HepG2 (cell line): ENCODE measurements around the gene CCDC192. TPM values are rescaled to one million over a fixed set of nuclear protein-coding genes. Genes with fewer than 3 reads are reported as not detected.

Experiments used
- ATAC-seq: fragments of 200-7000 bp; cut with Tn5 transposase; 3 replicates; pipeline ENCODE4 v1.9.1; 2020; ENCODE audit warnings: mild to moderate bottlenecking, moderate library complexity
- BruUV-seq: library from RNA; stranded (reverse); fragments of 400-500 nt; replicated peaks from 2 replicates; lab custom pipeline; 2021; lab: Mats Ljungman, UMichigan
- CTCF ChIA-PET: fragments of 300-600 bp; formaldehyde crosslinking; extraction: SDS; loops from one replicate; lab custom pipeline; 2021; ENCODE audit warnings: low total read pairs, inconsistent platforms, low intra/inter-chr PET ratio; lab: Yijun Ruan, JAX
- POLR2A ChIA-PET: fragments of 350-600 bp; sonication (Branson Sonifier 250); formaldehyde crosslinking; loops from one replicate; lab custom pipeline; 2020; ENCODE audit warnings: antibody characterized with exemption, inconsistent platforms; lab: Yijun Ruan, JAX
- DNase-seq: peaks from one replicate; pipeline ENCODE4 v3.0.0-alpha.2; 2015; ENCODE audit warnings: low spot score
- FAIRE-seq: peaks from 3 replicates; lab custom pipeline; 2011; peaks lifted over from hg19 to GRCh38; lab: Jason Lieb, UNC
- H2AFZ ChIP-seq: one replicate; pipeline ENCODE4 v1.6.1; 2011; ENCODE audit warnings: low read length, inconsistent platforms
- H3K27ac ChIP-seq: fragments of 300-600 bp; 3 replicates; pipeline ENCODE4 v1.8.0; 2011; ENCODE audit warnings: mixed run types, mild to moderate bottlenecking, mixed read lengths, low read length, inconsistent platforms; ENCODE audit not compliant: insufficient read depth; ENCODE audit errors: extremely low read length
- H3K27me3 ChIP-seq, 2 experiments: fragments of 200-600 bp in 1 of 2; 2 replicates in 1 of 2; 3 replicates in 1 of 2; pipeline versions ENCODE4 v1.6.0 to v1.8.0; 2011; ENCODE audit warnings: low read length in 2 of 2, mild to moderate bottlenecking in 2 of 2, moderate library complexity in 2 of 2, inconsistent platforms in 1 of 2; ENCODE audit not compliant: insufficient read depth in 2 of 2, control insufficient read depth in 1 of 2
- H3K36me3 ChIP-seq, 2 experiments: fragments of 200-600 bp in 1 of 2; replicated peaks in 1 of 2; 2 replicates in 1 of 2; 3 replicates in 1 of 2; pipeline versions ENCODE4 v1.5.1 to v1.8.0; 2011; ENCODE audit warnings: low read length in 2 of 2, inconsistent platforms in 1 of 2; ENCODE audit not compliant: insufficient read depth in 2 of 2, control insufficient read depth in 1 of 2
- H3K4me1 ChIP-seq: 2 replicates; pipeline ENCODE4 v1.5.1; 2012; ENCODE audit warnings: low read length, inconsistent platforms; ENCODE audit not compliant: insufficient read depth
- H3K4me2 ChIP-seq: 2 replicates; pipeline ENCODE4 v1.6.0; 2011; ENCODE audit warnings: low read depth, low read length, inconsistent platforms
- H3K4me3 ChIP-seq, 3 experiments: fragments of 200-600 bp in 1 of 3; sonication (generic), shearing (Covaris generic) in 1 of 3; replicated peaks in 1 of 3; 2 replicates each; pipeline ENCODE4 v1.5.1; 2011 to 2016; ENCODE audit warnings: low read length in 3 of 3, inconsistent platforms in 2 of 3, low read depth in 2 of 3, mild to moderate bottlenecking in 2 of 3, control low read depth in 1 of 3, mixed read lengths in 1 of 3; ENCODE audit not compliant: insufficient read depth in 1 of 3
- H3K79me2 ChIP-seq: one replicate; pipeline ENCODE4 v1.6.1; 2011; ENCODE audit warnings: low read length, inconsistent platforms; ENCODE audit not compliant: insufficient read depth
- H3K9ac ChIP-seq: 2 replicates; pipeline ENCODE4 v1.6.0; 2011; ENCODE audit warnings: mild to moderate bottlenecking, low read depth, low read length, inconsistent platforms; ENCODE audit not compliant: insufficient read depth
- H3K9me3 ChIP-seq: 2 replicates; pipeline ENCODE4 v1.5.1; 2012; ENCODE audit warnings: mild to moderate bottlenecking, low read length
- H4K20me1 ChIP-seq: 2 replicates; pipeline ENCODE4 v1.6.0; 2011; ENCODE audit warnings: inconsistent platforms, mild to moderate bottlenecking, low read length, moderate library complexity; ENCODE audit not compliant: insufficient read depth
- CC2D1A ChIP-seq: sonication (generic); formaldehyde crosslinking; IDR thresholded peaks from 2 replicates; pipeline ENCODE4 v1.8.1; 2023; ENCODE audit warnings: mild to moderate bottlenecking, missing genetic modification reagents
- CEBPG ChIP-seq: IDR thresholded peaks from 2 replicates; pipeline ENCODE4 v1.6.1; 2016
- ELF4 ChIP-seq: sonication (generic); formaldehyde crosslinking; IDR thresholded peaks from 2 replicates; pipeline ENCODE4 v1.5.0; 2020; ENCODE audit warnings: missing genetic modification reagents, mild to moderate bottlenecking, moderate library complexity, borderline replicate concordance
- HOXD1 ChIP-seq: sonication (generic); formaldehyde crosslinking; IDR thresholded peaks from 2 replicates; pipeline ENCODE4 v1.5.0; 2020; ENCODE audit warnings: missing genetic modification reagents
- KDM5A ChIP-seq: fragments of 200-600 bp; sonication (generic); IDR thresholded peaks from 2 replicates; pipeline ENCODE4 v1.7.0; 2018; ENCODE audit warnings: antibody characterized with exemption, mild to moderate bottlenecking, low read length, borderline replicate concordance
- RORA ChIP-seq: sonication (generic); formaldehyde crosslinking; IDR thresholded peaks from 2 replicates; pipeline ENCODE4 v1.5.0; 2020; ENCODE audit warnings: mild to moderate bottlenecking, missing genetic modification reagents, moderate library complexity
- SNAPC2 ChIP-seq: sonication (generic); formaldehyde crosslinking; IDR thresholded peaks from 2 replicates; pipeline ENCODE4 v1.8.1; 2022; ENCODE audit warnings: mild to moderate bottlenecking, missing genetic modification reagents
- TMF1 ChIP-seq: sonication (generic); formaldehyde crosslinking; IDR thresholded peaks from 2 replicates; pipeline ENCODE4 v1.8.1; 2022; ENCODE audit warnings: low read depth, missing genetic modification reagents
- ZNF33A ChIP-seq: sonication (generic); formaldehyde crosslinking; IDR thresholded peaks from 2 replicates; pipeline ENCODE4 v1.5.1; 2020; ENCODE audit warnings: missing genetic modification reagents, mild to moderate bottlenecking, moderate library complexity, borderline replicate concordance
- ZNF432 ChIP-seq: sonication (generic); formaldehyde crosslinking; IDR thresholded peaks from 2 replicates; pipeline ENCODE4 v1.5.0; 2020; ENCODE audit warnings: missing genetic modification reagents, mild to moderate bottlenecking, borderline replicate concordance
- ZNF543 ChIP-seq: sonication (generic); formaldehyde crosslinking; IDR thresholded peaks from 2 replicates; pipeline ENCODE4 v1.4.0; 2020; ENCODE audit warnings: mild to moderate bottlenecking, missing genetic modification reagents
- ZNF740 ChIP-seq: sonication (generic); formaldehyde crosslinking; IDR thresholded peaks from 2 replicates; pipeline ENCODE4 v1.4.0; 2020; ENCODE audit warnings: missing genetic modification reagents
- WGBS: methylation state at CpG from one replicate; pipeline ENCODE4 v1.1.6; 2017; ENCODE audit warnings: low lambda C conversion rate; 5-methylcytosine and 5-hydroxymethylcytosine counted together
- in situ Hi-C: cut with HindIII; loops from 2 replicates; pipeline ENCODE4 v1.10.0; 2017; ENCODE audit warnings: low pct_unique_long_range_greater_than_20kb; ENCODE audit not compliant: extremely low pct_ligation_motif_present
- intact Hi-C: fragments of 100-400 bp; cut with micrococcal nuclease; formaldehyde crosslinking; loops from one replicate; pipeline ENCODE4 v1.10.0; 2022; ENCODE audit not compliant: unreplicated experiment
- polyA plus RNA-seq, 8 experiments: library from polyadenylated mRNA; depleted of rRNA in 3 of 8; stranded (reverse) in 7 of 8; unstranded in 1 of 8; fragments of >200 nt; fragmentation: Illumina TruSeq in 4 of 8; extraction: Trizol in 4 of 8; gene quantifications; 2 replicates each; pipeline versions ENCODE4 v1.2.1 to v1.2.3, GENCODE V29; 2011 to 2016; ENCODE audit warnings: low read depth in 4 of 8, missing spikeins in 1 of 8, mixed read lengths in 1 of 8; ENCODE audit not compliant: insufficient read depth in 1 of 8
- total RNA-seq, 5 experiments: library from RNA; depleted of rRNA; stranded (reverse); fragments of >200 nt; fragmentation: Illumina TruSeq; extraction: Trizol; gene quantifications; 2 replicates each; pipeline ENCODE4 v1.2.3, GENCODE V29; 2016; ENCODE audit warnings: low read depth in 1 of 5

Gene CCDC192
- total and polyA plus RNA-seq, 2 of the 13 experiments (the other 11 are each of a cell fraction or from before 2014, with no cell fraction given) = not detected

- no peak for ATAC-seq
- DNase-seq = no peak
- POLR2A ChIA-PET = no interaction called here
- in situ Hi-C loops (no loop called here), intact Hi-C loops (no loop called here)
- Histone ChIP-seq H3K4me3 (no peak overlapping the region), H3K9ac (no peak overlapping the region), H3K4me1 (no peaks in the 10 kb centered on the region), H2AFZ (no peak overlapping the region), H3K27me3 (no peaks in the 10 kb centered on the region; a peak in 1 of 5 replicates), H3K9me3 (no peaks in the 10 kb centered on the region), H4K20me1 (no peaks in the 10 kb centered on the region), H3K27ac (no peak overlapping the region), H3K79me2 (no peaks in the 10 kb centered on the region), H3K36me3 (no peaks in the 10 kb centered on the region), H3K4me2 (no peak overlapping the region)
- CTCF ChIA-PET = no interaction called here
- no peak for FAIRE-seq
- 30% methylated on average over 1 of the region's 1 CpG for WGBS
- TF ChIP-seq CEBPG (no peak), SNAPC2 (no peak), ZNF543 (no peak), KDM5A (no peak), ZNF740 (CRISPR knock-in tag) (no peak), ZNF33A (CRISPR knock-in tag) (no peak), HOXD1 (CRISPR knock-in tag) (no peak)
- BruUV-seq = no TSS peak
These were observed 106.8 kb downstream of the CCDC192 start for GRCh38 chr5:127810017-127810416.

- POLR2A ChIA-PET = no interaction called here
- Histone ChIP-seq H2AFZ (no peak overlapping the region), H3K4me2 (no peak overlapping the region), H3K4me3 (no peak overlapping the region), H3K27me3 (no peaks in the 10 kb centered on the region; a peak in 1 of 5 replicates), H3K79me2 (no peaks in the 10 kb centered on the region), H3K4me1 (no peaks in the 10 kb centered on the region), H3K36me3 (no peaks in the 10 kb centered on the region), H3K27ac (no peak overlapping the region), H4K20me1 (no peaks in the 10 kb centered on the region), H3K9ac (no peak overlapping the region), H3K9me3 (no peaks in the 10 kb centered on the region)
- CTCF ChIA-PET = no interaction called here
- WGBS = 2% methylated on average over 2 of the region's 2 CpGs
- no peak for DNase-seq
- FAIRE-seq = no peak
- no peak for ATAC-seq
- intact Hi-C loops = no loop called here
- in situ Hi-C loops = no loop called here
- TF ChIP-seq ZNF432 (CRISPR knock-in tag) = no peak
- no peak for TF ChIP-seq RORA
- TF ChIP-seq TMF1 (CRISPR knock-in tag) = no peak
- TF ChIP-seq ELF4 (CRISPR knock-in tag) = no peak
- TF ChIP-seq CC2D1A = no peak
- BruUV-seq = no TSS peak
These were observed 107.7 kb downstream of the CCDC192 start for GRCh38 chr5:127810707-127811490.
